ENCODE data around the gene CNTN4.

The CNTN4 gene

GRCh38 chr3:3101660-3102458 is 1003.2 kb downstream of the CNTN4 start:
- Histone ChIP-seq H3K36me3 (ENCODE audit: control insufficient read depth, insufficient read depth, low read length) (no peaks in the 10 kb centered on the region), H3K27me3 (replicated peaks; ENCODE audit: control insufficient read depth, insufficient read depth, low read length) (no peaks in the 10 kb centered on the region), H3K4me3 (replicated peaks; ENCODE audit: low read depth, low read length) (no peak overlapping the region)
- no peak for TF ChIP-seq CTCF (IDR thresholded peaks at IDR 0.05; ENCODE audit: insufficient read depth, low read length, poor library complexity, severe bottlenecking)
- DNase-seq (ENCODE audit: extremely low read depth, insufficient read length), result no peak

GRCh38 chr3:3102751-3103150 is 1004.1 kb downstream of the CNTN4 start:
- no peaks in the 10 kb centered on the region for H3K27me3 ChIP-seq (replicated peaks; ENCODE audit: control insufficient read depth, insufficient read depth, low read length)
- H3K4me3 ChIP-seq (replicated peaks; ENCODE audit: low read depth, low read length), result no peak overlapping the region
- DNase-seq (ENCODE audit: extremely low read depth, insufficient read length), result no peak
- TF ChIP-seq CTCF (IDR thresholded peaks at IDR 0.05; ENCODE audit: insufficient read depth, low read length, poor library complexity, severe bottlenecking), result no peak
- H3K36me3 ChIP-seq (ENCODE audit: control insufficient read depth, insufficient read depth, low read length), result no peaks in the 10 kb centered on the region

GRCh38 chr3:3105246-3105645 is 1006.6 kb downstream of the CNTN4 start:
- no peak for DNase-seq (ENCODE audit: extremely low read depth, insufficient read length)
- no peak overlapping the region for H3K4me3 ChIP-seq (replicated peaks; ENCODE audit: low read depth, low read length)
- H3K36me3 ChIP-seq (ENCODE audit: control insufficient read depth, insufficient read depth, low read length), result no peaks in the 10 kb centered on the region
- no peaks in the 10 kb centered on the region for H3K27me3 ChIP-seq (replicated peaks; ENCODE audit: control insufficient read depth, insufficient read depth, low read length)
- no peak for TF ChIP-seq CTCF (IDR thresholded peaks at IDR 0.05; ENCODE audit: insufficient read depth, low read length, poor library complexity, severe bottlenecking)

- H3K36me3 ChIP-seq (ENCODE audit: control insufficient read depth, insufficient read depth, low read length), result no peaks in the 10 kb centered on the region
- DNase-seq (ENCODE audit: extremely low read depth, insufficient read length), result no peak
- H3K4me3 ChIP-seq (replicated peaks; ENCODE audit: low read depth, low read length), result no peak overlapping the region
- TF ChIP-seq CTCF (IDR thresholded peaks at IDR 0.05; ENCODE audit: insufficient read depth, low read length, poor library complexity, severe bottlenecking), result no peak
- H3K27me3 ChIP-seq (replicated peaks; ENCODE audit: control insufficient read depth, insufficient read depth, low read length), result no peaks in the 10 kb centered on the region
These were observed 1007.1 kb downstream of the CNTN4 start for GRCh38 chr3:3105815-3106214.

GRCh38 chr3:3107181-3107580 is 1008.5 kb downstream of the CNTN4 start:
- no peak for TF ChIP-seq CTCF (IDR thresholded peaks at IDR 0.05; ENCODE audit: insufficient read depth, low read length, poor library complexity, severe bottlenecking)
- DNase-seq (ENCODE audit: extremely low read depth, insufficient read length), result no peak
- H3K27me3 ChIP-seq (replicated peaks; ENCODE audit: control insufficient read depth, insufficient read depth, low read length), result no peaks in the 10 kb centered on the region
- no peak overlapping the region for H3K4me3 ChIP-seq (replicated peaks; ENCODE audit: low read depth, low read length)
- no peaks in the 10 kb centered on the region for H3K36me3 ChIP-seq (ENCODE audit: control insufficient read depth, insufficient read depth, low read length)

Data from GM06990 (cell line).